HL-60 (cell line): ENCODE results near the gene ACVR1.

Source experiments
- DNase-seq, 2 experiments: peaks; one replicate each; pipeline ENCODE4 v3.0.0-alpha.2; 2010 to 2020; ENCODE audit warnings: low read depth in 1 of 2, low spot score in 1 of 2
- H3K27ac ChIP-seq: fragments of 250-450 bp; sonication (Bioruptor Pico); replicated peaks from 2 replicates; pipeline ENCODE4 v1.5.1; 2020; ENCODE audit warnings: mild to moderate bottlenecking, moderate library complexity
- H3K27me3 ChIP-seq: fragments of 250-450 bp; sonication (Bioruptor Pico); 2 replicates; pipeline ENCODE4 v1.5.1; 2021; ENCODE audit warnings: mild to moderate bottlenecking, moderate library complexity; ENCODE audit not compliant: insufficient read depth, poor library complexity, severe bottlenecking
- H3K4me3 ChIP-seq: replicated peaks from 2 replicates; pipeline ENCODE4 v1.5.1; 2011; ENCODE audit warnings: mild to moderate bottlenecking, control low read depth, low read length; ENCODE audit not compliant: insufficient read depth
- GABPA ChIP-seq: IDR thresholded peaks from 2 replicates; pipeline ENCODE4 v1.6.1; 2012; ENCODE audit warnings: low read depth
- POLR2AphosphoS5 ChIP-seq: IDR thresholded peaks from 2 replicates; pipeline ENCODE4 v1.6.1; 2012; ENCODE audit warnings: low read depth
- SPI1 ChIP-seq: IDR thresholded peaks from 2 replicates; pipeline ENCODE4 v1.6.1; 2012; ENCODE audit warnings: low read depth, mild to moderate bottlenecking, borderline replicate concordance
- TF ChIP-seq, protein P1 (sequence below): IDR thresholded peaks from one replicate; pipeline ENCODE4 v1.5.1; 2011; ENCODE audit warnings: low read length, control low read depth, inconsistent platforms; ENCODE audit not compliant: insufficient read depth
- TF ChIP-seq, protein P2 (sequence below): IDR thresholded peaks from 2 replicates; pipeline ENCODE4 v1.6.1; 2012; ENCODE audit warnings: low read depth; ENCODE audit not compliant: insufficient replicate concordance

The ACVR1 gene

GRCh38 chr2:157790780-157791179 lies 85.3 kb downstream of the ACVR1 start:
- no peak for TF ChIP-seq SPI1
- TF ChIP-seq, protein P1, sequence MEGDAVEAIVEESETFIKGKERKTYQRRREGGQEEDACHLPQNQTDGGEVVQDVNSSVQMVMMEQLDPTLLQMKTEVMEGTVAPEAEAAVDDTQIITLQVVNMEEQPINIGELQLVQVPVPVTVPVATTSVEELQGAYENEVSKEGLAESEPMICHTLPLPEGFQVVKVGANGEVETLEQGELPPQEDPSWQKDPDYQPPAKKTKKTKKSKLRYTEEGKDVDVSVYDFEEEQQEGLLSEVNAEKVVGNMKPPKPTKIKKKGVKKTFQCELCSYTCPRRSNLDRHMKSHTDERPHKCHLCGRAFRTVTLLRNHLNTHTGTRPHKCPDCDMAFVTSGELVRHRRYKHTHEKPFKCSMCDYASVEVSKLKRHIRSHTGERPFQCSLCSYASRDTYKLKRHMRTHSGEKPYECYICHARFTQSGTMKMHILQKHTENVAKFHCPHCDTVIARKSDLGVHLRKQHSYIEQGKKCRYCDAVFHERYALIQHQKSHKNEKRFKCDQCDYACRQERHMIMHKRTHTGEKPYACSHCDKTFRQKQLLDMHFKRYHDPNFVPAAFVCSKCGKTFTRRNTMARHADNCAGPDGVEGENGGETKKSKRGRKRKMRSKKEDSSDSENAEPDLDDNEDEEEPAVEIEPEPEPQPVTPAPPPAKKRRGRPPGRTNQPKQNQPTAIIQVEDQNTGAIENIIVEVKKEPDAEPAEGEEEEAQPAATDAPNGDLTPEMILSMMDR = no peak
- no peak for TF ChIP-seq GABPA
- TF ChIP-seq, protein P2, sequence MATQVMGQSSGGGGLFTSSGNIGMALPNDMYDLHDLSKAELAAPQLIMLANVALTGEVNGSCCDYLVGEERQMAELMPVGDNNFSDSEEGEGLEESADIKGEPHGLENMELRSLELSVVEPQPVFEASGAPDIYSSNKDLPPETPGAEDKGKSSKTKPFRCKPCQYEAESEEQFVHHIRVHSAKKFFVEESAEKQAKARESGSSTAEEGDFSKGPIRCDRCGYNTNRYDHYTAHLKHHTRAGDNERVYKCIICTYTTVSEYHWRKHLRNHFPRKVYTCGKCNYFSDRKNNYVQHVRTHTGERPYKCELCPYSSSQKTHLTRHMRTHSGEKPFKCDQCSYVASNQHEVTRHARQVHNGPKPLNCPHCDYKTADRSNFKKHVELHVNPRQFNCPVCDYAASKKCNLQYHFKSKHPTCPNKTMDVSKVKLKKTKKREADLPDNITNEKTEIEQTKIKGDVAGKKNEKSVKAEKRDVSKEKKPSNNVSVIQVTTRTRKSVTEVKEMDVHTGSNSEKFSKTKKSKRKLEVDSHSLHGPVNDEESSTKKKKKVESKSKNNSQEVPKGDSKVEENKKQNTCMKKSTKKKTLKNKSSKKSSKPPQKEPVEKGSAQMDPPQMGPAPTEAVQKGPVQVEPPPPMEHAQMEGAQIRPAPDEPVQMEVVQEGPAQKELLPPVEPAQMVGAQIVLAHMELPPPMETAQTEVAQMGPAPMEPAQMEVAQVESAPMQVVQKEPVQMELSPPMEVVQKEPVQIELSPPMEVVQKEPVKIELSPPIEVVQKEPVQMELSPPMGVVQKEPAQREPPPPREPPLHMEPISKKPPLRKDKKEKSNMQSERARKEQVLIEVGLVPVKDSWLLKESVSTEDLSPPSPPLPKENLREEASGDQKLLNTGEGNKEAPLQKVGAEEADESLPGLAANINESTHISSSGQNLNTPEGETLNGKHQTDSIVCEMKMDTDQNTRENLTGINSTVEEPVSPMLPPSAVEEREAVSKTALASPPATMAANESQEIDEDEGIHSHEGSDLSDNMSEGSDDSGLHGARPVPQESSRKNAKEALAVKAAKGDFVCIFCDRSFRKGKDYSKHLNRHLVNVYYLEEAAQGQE = no peak
- no peak for TF ChIP-seq POLR2AphosphoS5
- no peak for DNase-seq
- Histone ChIP-seq H3K4me3 (no peak overlapping the region), H3K27me3 (no peaks in the 10 kb centered on the region), H3K27ac (no peak overlapping the region)

- H3K27ac ChIP-seq = no peak overlapping the region
- H3K4me3 ChIP-seq = no peak overlapping the region
- no peak for TF ChIP-seq SPI1
- no peak for TF ChIP-seq POLR2AphosphoS5
- TF ChIP-seq, protein P2 = no peak
- TF ChIP-seq, protein P1 = no peak
- TF ChIP-seq GABPA = no peak
These were observed 86.1 kb downstream of the ACVR1 start for GRCh38 chr2:157789933-157790511.

GRCh38 chr2:157789256-157789655 lies 86.9 kb downstream of the ACVR1 start:
- Histone ChIP-seq H3K27me3 (no peaks in the 10 kb centered on the region), H3K4me3 (no peak overlapping the region), H3K27ac (no peak overlapping the region)
- no peak for TF ChIP-seq SPI1
- TF ChIP-seq, protein P2 = no peak
- no peak for TF ChIP-seq POLR2AphosphoS5
- TF ChIP-seq, protein P1 = no peak
- TF ChIP-seq GABPA = no peak
- no peak for DNase-seq

More at GRCh38 chr2:157789933-157790511, 86.1 kb downstream of the ACVR1 start:
- no peak for DNase-seq
- H3K27me3 ChIP-seq = no peaks in the 10 kb centered on the region
